H9 (cell line): ENCODE data around the gene TTC9B. TPM values are rescaled to one million over a fixed set of nuclear protein-coding genes. Genes with fewer than 3 reads are reported as not detected.

Experiments
- DNase-seq: peaks from one replicate; pipeline ENCODE4 v3.0.0-alpha.2; 2017
- H2AFZ ChIP-seq: one replicate; pipeline ENCODE4 v1.6.1; 2013; ENCODE audit warnings: mild to moderate bottlenecking, low read length, control low read depth, moderate library complexity
- H2AK5ac ChIP-seq: 2 replicates; pipeline ENCODE4 v1.6.1; 2013; ENCODE audit warnings: low read length, control low read depth, mixed read lengths; ENCODE audit not compliant: insufficient read length
- H2BK120ac ChIP-seq: one replicate; pipeline ENCODE4 v1.6.1; 2013; ENCODE audit warnings: low read depth, mild to moderate bottlenecking, low read length, control low read depth, inconsistent platforms; ENCODE audit not compliant: poor library complexity, severe bottlenecking
- H2BK12ac ChIP-seq: 2 replicates; pipeline ENCODE4 v1.6.1; 2013; ENCODE audit warnings: low read length, control low read depth, mixed read lengths, low read depth; ENCODE audit not compliant: insufficient read length
- H2BK15ac ChIP-seq: 2 replicates; pipeline ENCODE4 v1.6.1; 2013; ENCODE audit warnings: low read depth, low read length, control low read depth
- H2BK20ac ChIP-seq: one replicate; pipeline ENCODE4 v1.6.1; 2013; ENCODE audit warnings: low read depth, mild to moderate bottlenecking, low read length, control low read depth, inconsistent platforms; ENCODE audit not compliant: poor library complexity, severe bottlenecking
- H2BK5ac ChIP-seq: 2 replicates; pipeline ENCODE4 v1.6.1; 2013; ENCODE audit warnings: low read length, control low read depth, mixed read lengths; ENCODE audit not compliant: insufficient read length
- H3K14ac ChIP-seq: 2 replicates; pipeline ENCODE4 v1.6.1; 2013; ENCODE audit warnings: low read length, control low read depth; ENCODE audit not compliant: insufficient read depth
- H3K18ac ChIP-seq: 2 replicates; pipeline ENCODE4 v1.6.1; 2013; ENCODE audit warnings: low read depth, mild to moderate bottlenecking, mixed read lengths, low read length, control low read depth; ENCODE audit not compliant: insufficient read length
- H3K23ac ChIP-seq: 2 replicates; pipeline ENCODE4 v1.6.1; 2013; ENCODE audit warnings: low read length, control low read depth, mixed read lengths, low read depth; ENCODE audit not compliant: insufficient read length
- H3K23me2 ChIP-seq: 2 replicates; pipeline ENCODE4 v1.6.1; 2013; ENCODE audit warnings: low read depth, mild to moderate bottlenecking, mixed read lengths, low read length, control low read depth; ENCODE audit not compliant: insufficient read length, poor library complexity, severe bottlenecking
- H3K27ac ChIP-seq: 2 replicates; pipeline ENCODE4 v1.5.1; 2013; ENCODE audit warnings: low read length, control low read depth, mixed read lengths, low read depth; ENCODE audit not compliant: insufficient read length
- H3K27me3 ChIP-seq: 2 replicates; pipeline ENCODE4 v1.6.1; 2013; ENCODE audit warnings: low read length, control low read depth, inconsistent platforms; ENCODE audit not compliant: insufficient read depth
- H3K4ac ChIP-seq: 2 replicates; pipeline ENCODE4 v1.6.1; 2013; ENCODE audit warnings: low read depth, mild to moderate bottlenecking, control low read depth, inconsistent platforms, low read length, moderate library complexity
- H3K4me1 ChIP-seq: 2 replicates; pipeline ENCODE4 v1.6.1; 2013; ENCODE audit warnings: low read length, control low read depth, inconsistent platforms; ENCODE audit not compliant: insufficient read depth
- H3K4me2 ChIP-seq: 2 replicates; pipeline ENCODE4 v1.6.1; 2013; ENCODE audit warnings: low read length, control low read depth, mixed read lengths; ENCODE audit not compliant: insufficient read length, insufficient read depth
- H3K56ac ChIP-seq: 2 replicates; pipeline ENCODE4 v1.6.1; 2013; ENCODE audit warnings: low read depth, mild to moderate bottlenecking, mixed read lengths, low read length, control low read depth; ENCODE audit not compliant: insufficient read length
- H3K79me1 ChIP-seq: 2 replicates; pipeline ENCODE4 v1.6.1; 2013; ENCODE audit warnings: low read depth, mild to moderate bottlenecking, moderate library complexity, low read length, control low read depth, inconsistent platforms; ENCODE audit not compliant: insufficient read depth, poor library complexity, severe bottlenecking
- H3K79me2 ChIP-seq: 2 replicates; pipeline ENCODE4 v1.6.1; 2013; ENCODE audit warnings: low read length, control low read depth, inconsistent platforms; ENCODE audit not compliant: insufficient read depth
- H3K9ac ChIP-seq: 2 replicates; pipeline ENCODE4 v1.6.1; 2013; ENCODE audit warnings: low read length, control low read depth, mixed read lengths; ENCODE audit not compliant: insufficient read length; ENCODE audit errors: extremely low read depth
- H3K9me3 ChIP-seq: one replicate; pipeline ENCODE4 v1.6.1; 2013; ENCODE audit warnings: low read depth, low read length, inconsistent platforms; ENCODE audit not compliant: control insufficient read depth
- H3T11ph ChIP-seq: one replicate; pipeline ENCODE4 v1.6.1; 2013; ENCODE audit warnings: mild to moderate bottlenecking, low read length, control low read depth, inconsistent platforms
- H4K20me1 ChIP-seq: one replicate; pipeline ENCODE4 v1.6.1; 2013; ENCODE audit not compliant: control insufficient read depth, insufficient read length, insufficient read depth
- H4K5ac ChIP-seq: 2 replicates; pipeline ENCODE4 v1.6.1; 2013; ENCODE audit warnings: low read depth, mild to moderate bottlenecking, mixed read lengths, low read length, control low read depth; ENCODE audit not compliant: insufficient read length
- H4K8ac ChIP-seq: replicated peaks from 2 replicates; pipeline ENCODE4 v1.6.1; 2013; ENCODE audit warnings: low read length, control low read depth, mixed read lengths, low read depth; ENCODE audit not compliant: insufficient read length
- H4K91ac ChIP-seq: 2 replicates; pipeline ENCODE4 v1.6.1; 2013; ENCODE audit warnings: low read depth, mild to moderate bottlenecking, moderate library complexity, mixed read lengths, low read length, control low read depth; ENCODE audit not compliant: insufficient read length
- H3K27ac Mint-ChIP-seq, 3 experiments: 2 replicates in 2 of 3; 3 replicates in 1 of 3; pipeline ENCODE4 v1.8.0; 2020 to 2021; ENCODE audit warnings: mixed read lengths in 3 of 3, mild to moderate bottlenecking in 1 of 3, moderate library complexity in 1 of 3
- H3K27me3 Mint-ChIP-seq: 2 replicates; pipeline ENCODE4 v1.8.0; 2021; ENCODE audit warnings: low read depth, mild to moderate bottlenecking, moderate library complexity, mixed read lengths
- H3K36me3 Mint-ChIP-seq, 3 experiments: 2 replicates in 2 of 3; 3 replicates in 1 of 3; pipeline ENCODE4 v1.8.0; 2020 to 2021; ENCODE audit warnings: low read depth in 3 of 3, mixed read lengths in 3 of 3; ENCODE audit not compliant: insufficient read depth in 1 of 3
- H3K4me1 Mint-ChIP-seq, 2 experiments: 2 replicates each; pipeline ENCODE4 v1.8.0; 2020; ENCODE audit warnings: mixed read lengths in 2 of 2
- H3K4me3 Mint-ChIP-seq, 2 experiments: 2 replicates in 1 of 2; 3 replicates in 1 of 2; pipeline ENCODE4 v1.8.0; 2020 to 2021; ENCODE audit warnings: mild to moderate bottlenecking in 2 of 2, mixed read lengths in 2 of 2, moderate library complexity in 1 of 2
- H3K9me3 Mint-ChIP-seq, 2 experiments: 2 replicates in 1 of 2; 3 replicates in 1 of 2; pipeline ENCODE4 v1.8.0; 2020; ENCODE audit warnings: mild to moderate bottlenecking in 2 of 2, mixed read lengths in 2 of 2, moderate library complexity in 1 of 2
- WGBS: extraction: QIAGEN DNeasy Blood & Tissue Kit; methylation state at CpG from one replicate; pipeline ENCODE4 v1.1.7; 2013; ENCODE audit warnings: missing lambda C conversion rate, low lambda C conversion rate, mixed read lengths; ENCODE audit not compliant: insufficient read length; ENCODE audit errors: extremely low coverage; 5-methylcytosine and 5-hydroxymethylcytosine counted together
- total RNA-seq: library from RNA; stranded (reverse); gene quantifications from 2 replicates; pipeline ENCODE4 v1.2.1, GENCODE V29; 2021
- TF ChIP-seq, protein P1 (sequence below): fragments of 200-600 bp; sonication (generic); conservative IDR thresholded peaks from 3 replicates; pipeline ENCODE4 v1.8.0; 2021; ENCODE audit warnings: antibody characterized with exemption, mild to moderate bottlenecking

TTC9B gene
- total RNA-seq, 1 experiment from 2014 or later, result 0.15 TPM

DNA sequence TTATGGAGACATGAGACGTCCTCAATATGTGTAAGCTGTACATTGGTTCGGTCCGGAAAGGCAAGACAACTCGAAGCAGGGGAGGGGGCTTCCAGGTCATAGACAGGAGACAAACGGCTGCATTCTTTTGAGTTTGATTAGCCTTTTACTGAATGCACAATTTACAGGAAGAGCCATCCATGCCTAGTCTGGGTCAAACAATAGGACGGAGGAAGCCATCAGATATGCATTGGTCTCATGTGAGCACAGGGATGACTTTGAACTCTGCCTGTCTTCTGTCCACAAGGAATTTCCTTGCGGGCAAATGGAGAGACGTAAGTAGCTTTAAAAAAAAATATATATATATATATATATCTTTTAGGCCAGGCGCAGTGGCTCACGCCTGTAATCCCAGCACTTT lies 10.2 kb upstream of the TTC9B start:
- Histone ChIP-seq H3K56ac (no peak overlapping the region), H3K4me2 (no peak overlapping the region), H2BK20ac (no peak overlapping the region), H3K79me1 (no peaks in the 10 kb centered on the region), H2BK15ac (no peak overlapping the region), H3K14ac (no peak overlapping the region), H3K4ac (no peak overlapping the region), H2BK120ac (no peak overlapping the region), H2AFZ (no peak overlapping the region), H3K9me3 (no peaks in the 10 kb centered on the region), H3K9ac (no peak overlapping the region), H4K8ac (no peak overlapping the region), H2BK12ac (no peak overlapping the region), H3K4me1 (peaks cover 2% of the 10 kb centered on the region; the same call in 1 of the 2 replicates), H2BK5ac (no peak overlapping the region), H4K91ac (no peak overlapping the region), H2AK5ac (no peak overlapping the region), H3K79me2 (no peaks in the 10 kb centered on the region), H3K23ac (no peak overlapping the region), H3K18ac (no peak overlapping the region), H3T11ph (no peak overlapping the region), H3K27ac (no peak overlapping the region), H4K5ac (no peak overlapping the region), H4K20me1 (no peaks in the 10 kb centered on the region), H3K23me2 (peaks cover 3% of the 10 kb centered on the region), H3K27me3 (no peaks in the 10 kb centered on the region)
- Mint-ChIP-seq H3K27ac (no peak overlapping the region), H3K4me3 (no peak overlapping the region), H3K9me3 (no peaks in the 10 kb centered on the region), H3K36me3 (no peaks in the 10 kb centered on the region), H3K27me3 (peaks cover 11% of the 10 kb centered on the region), H3K4me1 (peaks cover 19% of the 10 kb centered on the region in 2 experiments)
- WGBS, result no CpG with 5 or more reads among the region's 10 CpGs
- no peak for DNase-seq
- TF ChIP-seq, protein P1, sequence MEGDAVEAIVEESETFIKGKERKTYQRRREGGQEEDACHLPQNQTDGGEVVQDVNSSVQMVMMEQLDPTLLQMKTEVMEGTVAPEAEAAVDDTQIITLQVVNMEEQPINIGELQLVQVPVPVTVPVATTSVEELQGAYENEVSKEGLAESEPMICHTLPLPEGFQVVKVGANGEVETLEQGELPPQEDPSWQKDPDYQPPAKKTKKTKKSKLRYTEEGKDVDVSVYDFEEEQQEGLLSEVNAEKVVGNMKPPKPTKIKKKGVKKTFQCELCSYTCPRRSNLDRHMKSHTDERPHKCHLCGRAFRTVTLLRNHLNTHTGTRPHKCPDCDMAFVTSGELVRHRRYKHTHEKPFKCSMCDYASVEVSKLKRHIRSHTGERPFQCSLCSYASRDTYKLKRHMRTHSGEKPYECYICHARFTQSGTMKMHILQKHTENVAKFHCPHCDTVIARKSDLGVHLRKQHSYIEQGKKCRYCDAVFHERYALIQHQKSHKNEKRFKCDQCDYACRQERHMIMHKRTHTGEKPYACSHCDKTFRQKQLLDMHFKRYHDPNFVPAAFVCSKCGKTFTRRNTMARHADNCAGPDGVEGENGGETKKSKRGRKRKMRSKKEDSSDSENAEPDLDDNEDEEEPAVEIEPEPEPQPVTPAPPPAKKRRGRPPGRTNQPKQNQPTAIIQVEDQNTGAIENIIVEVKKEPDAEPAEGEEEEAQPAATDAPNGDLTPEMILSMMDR, result no peak
